Stimulated activated CD8-positive, alpha-beta memory T cell treated with anti-CD3 and anti-CD28 coated beads, Interleukin-15, amount 100 ng/mL, for 24 hours (primary cell): Measurements from ENCODE around the gene AKR1C1.
"Not testable (repeated sequence)": the region's sequence is repeated elsewhere in the genome, so short reads cannot be mapped to it uniquely, and the experiment has no call there.

ENCODE experiments used
- DNase-seq: peaks from one replicate; pipeline ENCODE4 v3.0.0-alpha.2; 2020; ENCODE audit warnings: low read depth

The AKR1C1 gene

GRCh38 chr10:4962876-4963814, at the start of gene AKR1C1:
Gene AKR1C1 (plus strand): TSS chr10:4963415. CDS start chr10:4963445, 30 bp downstream.
- not testable (repeated sequence) for DNase-seq

GRCh38 chr10:4914213-4914850, 48.9 kb upstream of the AKR1C1 start:
- DNase-seq: no peak

GRCh38 chr10:4916086-4916716, 47.0 kb upstream of the AKR1C1 start:
- no peak for DNase-seq

GRCh38 chr10:4918236-4918635, 45.0 kb upstream of the AKR1C1 start:
- DNase-seq: no peak

GRCh38 chr10:4924482-4924881, 38.7 kb upstream of the AKR1C1 start:
- DNase-seq: not testable (repeated sequence)

- DNase-seq: no peak
These were observed 36.8 kb upstream of the AKR1C1 start for GRCh38 chr10:4926400-4926799.

GRCh38 chr10:4931587-4931986, 31.6 kb upstream of the AKR1C1 start:
- DNase-seq: no peak

GRCh38 chr10:4934391-4934987, 28.7 kb upstream of the AKR1C1 start:
- no peak for DNase-seq

- DNase-seq: no peak
These were observed 25.9 kb upstream of the AKR1C1 start for GRCh38 chr10:4937346-4937745.

GRCh38 chr10:4939224-4940072, 23.8 kb upstream of the AKR1C1 start:
- DNase-seq: no peak

- DNase-seq: not testable (repeated sequence)
These were observed 23.2 kb upstream of the AKR1C1 start for GRCh38 chr10:4940073-4940428.

- DNase-seq: not testable (repeated sequence)
These were observed 22.3 kb upstream of the AKR1C1 start for GRCh38 chr10:4940909-4941308.

GRCh38 chr10:4941540-4942330, 21.5 kb upstream of the AKR1C1 start:
- no peak for DNase-seq

- DNase-seq: not testable (repeated sequence)
These were observed 20.3 kb upstream of the AKR1C1 start for GRCh38 chr10:4942931-4943330.

- not testable (repeated sequence) for DNase-seq
These were observed 19.8 kb upstream of the AKR1C1 start for GRCh38 chr10:4943416-4943815.

GRCh38 chr10:4943821-4944220, 19.4 kb upstream of the AKR1C1 start:
- no peak for DNase-seq

GRCh38 chr10:4944841-4945240, 18.4 kb upstream of the AKR1C1 start:
- no peak for DNase-seq

GRCh38 chr10:4945766-4946717, 17.2 kb upstream of the AKR1C1 start:
- no peak for DNase-seq

GRCh38 chr10:4947039-4947634, 16.1 kb upstream of the AKR1C1 start:
- DNase-seq: no peak
